Tongue (tissue), 3 donors: Measurements from ENCODE around the gene RPL9. TPM values are rescaled to one million over a fixed set of nuclear protein-coding genes. Genes with fewer than 3 reads are reported as not detected.
"Not testable (repeated sequence)": the region's sequence is repeated elsewhere in the genome, so short reads cannot be mapped to it uniquely, and the experiment has no call there.

Source experiments
- DNase-seq: peaks from one replicate; pipeline ENCODE4 v3.0.0-alpha.2; 2015
- small RNA-seq: library from RNA; depleted of rRNA; stranded (forward); fragments of <200 nt; gene quantifications from one replicate; pipeline ENCODE3, GENCODE V24; 2014; ENCODE audit warnings: low replicate concordance
- total RNA-seq: library from RNA; depleted of rRNA; stranded (reverse); fragments of >200 nt; gene quantifications from one replicate; pipeline ENCODE4 v1.2.3, GENCODE V29; 2014

The RPL9 gene
- total RNA-seq, 1 donor from 2014 or later: 3,031 TPM

DNA sequence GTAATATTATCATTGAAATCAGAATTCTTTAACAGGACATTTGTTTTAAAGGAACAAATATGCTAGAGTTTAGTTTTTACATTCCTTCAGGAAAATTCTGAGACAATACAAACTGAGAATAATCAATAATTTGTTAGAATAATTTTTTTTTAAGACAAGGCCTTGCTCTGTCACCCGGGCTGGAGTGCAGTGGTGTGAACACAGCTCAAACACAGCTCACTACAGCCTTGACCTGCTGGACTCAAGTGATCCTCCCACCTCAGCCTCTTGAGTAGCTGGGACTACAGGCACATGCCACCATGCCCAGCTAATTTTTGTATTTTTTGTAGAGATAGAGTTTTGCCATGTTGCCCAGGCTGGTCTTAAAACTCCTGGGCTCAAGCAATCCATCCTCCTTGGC lies 33.4 kb downstream of the RPL9 start:
- not testable (repeated sequence) for DNase-seq

DNA sequence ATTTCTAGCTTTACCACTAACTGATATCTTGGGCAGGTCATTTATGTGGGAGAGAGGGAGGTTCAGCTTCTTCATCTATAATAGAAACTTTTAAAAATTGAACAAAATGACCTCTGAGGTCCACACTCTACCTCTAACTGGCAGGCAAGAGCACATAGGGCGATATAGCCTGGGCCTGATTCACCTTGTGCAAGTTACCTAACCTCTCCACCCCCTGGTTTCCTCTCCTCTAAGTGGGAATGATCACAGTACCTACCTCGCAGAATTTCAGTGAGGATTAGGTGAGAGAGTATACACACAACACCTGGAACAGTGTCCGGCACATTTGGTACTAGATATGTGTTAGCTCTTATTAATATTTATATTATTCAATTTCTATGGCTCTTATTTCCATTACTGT lies 36.5 kb downstream of the RPL9 start:
- DNase-seq: no peak

GRCh38 chr4:39415678-39416283 lies 42.9 kb downstream of the RPL9 start:
- DNase-seq: no peak

DNA sequence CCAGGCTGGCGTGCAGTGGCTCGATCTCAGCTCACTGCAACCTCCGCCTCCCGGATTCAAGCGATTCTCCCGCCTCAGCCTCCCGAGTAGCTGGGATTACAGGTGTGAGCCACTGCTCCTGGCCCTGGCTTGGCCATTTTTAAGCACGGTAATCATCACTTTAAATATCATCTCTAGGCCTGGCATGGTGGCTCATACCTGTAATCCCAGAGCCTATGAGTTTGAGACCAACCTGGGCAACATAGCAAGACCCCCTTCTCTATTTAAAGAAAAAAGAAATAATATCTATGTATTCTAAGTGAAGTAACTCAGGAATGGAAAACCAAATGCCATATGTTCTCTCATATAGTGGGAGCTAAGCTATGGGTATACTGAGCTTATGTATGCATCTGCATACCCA lies 47.2 kb downstream of the RPL9 start:
- not testable (repeated sequence) for DNase-seq

DNA sequence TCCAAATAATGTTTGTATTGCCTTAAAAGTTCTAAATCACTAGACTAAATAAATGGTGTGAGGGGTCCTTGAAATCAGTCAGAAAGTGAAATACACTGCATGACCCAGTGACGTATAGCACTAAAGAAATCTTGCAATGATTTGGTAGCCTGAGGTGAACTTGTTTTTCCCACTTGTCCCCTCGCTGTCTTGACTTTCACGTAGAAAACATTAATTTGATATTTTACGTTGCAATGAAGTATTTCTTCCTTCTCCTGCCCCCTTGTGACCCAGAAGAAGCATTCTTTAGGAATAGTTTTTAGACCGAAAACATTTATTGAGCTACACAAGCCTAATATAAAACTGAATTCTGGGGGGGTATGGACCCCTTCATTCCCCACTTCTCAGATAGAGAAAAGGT lies 48.3 kb downstream of the RPL9 start:
- DNase-seq: no peak

DNA sequence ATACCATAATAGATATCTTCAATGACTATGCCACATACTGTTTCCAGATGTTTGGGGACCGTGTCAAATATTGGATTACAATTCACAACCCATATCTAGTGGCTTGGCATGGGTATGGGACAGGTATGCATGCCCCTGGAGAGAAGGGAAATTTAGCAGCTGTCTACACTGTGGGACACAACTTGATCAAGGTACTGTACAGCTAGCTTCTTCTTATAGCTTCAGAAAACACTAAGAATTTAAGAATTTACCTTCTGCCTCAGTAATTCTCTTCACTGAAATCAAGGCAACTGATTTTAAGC lies 51.2 kb downstream of the RPL9 start:
- no peak for DNase-seq

DNA sequence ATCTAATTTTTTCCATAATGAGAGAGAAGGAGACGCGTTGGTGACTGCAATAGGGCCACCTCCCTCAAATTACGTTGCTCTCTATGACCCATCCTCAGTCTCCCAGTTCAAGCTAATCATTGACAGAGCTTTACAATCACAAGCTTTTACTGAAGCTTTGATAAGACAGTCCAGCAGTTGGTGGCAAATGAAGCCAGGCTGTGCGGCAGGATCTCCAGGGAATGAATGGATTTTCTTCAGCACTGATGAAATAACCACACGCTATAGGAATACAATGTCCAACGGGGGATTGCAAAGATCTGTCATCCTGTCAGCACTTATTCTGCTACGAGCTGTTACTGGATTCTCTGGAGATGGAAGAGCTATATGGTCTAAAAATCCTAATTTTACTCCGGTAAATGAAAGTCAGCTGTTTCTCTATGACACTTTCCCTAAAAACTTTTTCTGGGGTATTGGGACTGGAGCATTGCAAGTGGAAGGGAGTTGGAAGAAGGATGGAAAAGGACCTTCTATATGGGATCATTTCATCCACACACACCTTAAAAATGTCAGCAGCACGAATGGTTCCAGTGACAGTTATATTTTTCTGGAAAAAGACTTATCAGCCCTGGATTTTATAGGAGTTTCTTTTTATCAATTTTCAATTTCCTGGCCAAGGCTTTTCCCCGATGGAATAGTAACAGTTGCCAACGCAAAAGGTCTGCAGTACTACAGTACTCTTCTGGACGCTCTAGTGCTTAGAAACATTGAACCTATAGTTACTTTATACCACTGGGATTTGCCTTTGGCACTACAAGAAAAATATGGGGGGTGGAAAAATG lies 51.7 kb downstream of the RPL9 start, which contains the start of gene KLB:
Gene KLB, plus strand, starts transcription at position 168 of the 821 bp plus-strand sequence. Its CDS starts 20 bp downstream, at position 188.
- DNase-seq: no peak

Small RNA genes within 50 kb of the gene (small RNA-seq; reads per million reads assigned to genes)
- gene MIR5591 (not detected), gene RF00019 (not detected)

Other genes starting within 250 kb of the RPL9 start
- 43.4 TPM for gene RFC1, start 92.6 kb downstream of the RPL9 start, total RNA-seq
- gene KLB, start 52.0 kb downstream of the RPL9 start, total RNA-seq: not detected
- 20.1 TPM for gene LIAS, start 134 bp upstream of the RPL9 start, total RNA-seq
- gene UGDH, start 68.5 kb upstream of the RPL9 start, total RNA-seq: 58.1 TPM
- gene SMIM14, start 179.9 kb upstream of the RPL9 start, total RNA-seq: 18.4 TPM
- 29.7 TPM for gene UBE2K, start 239.2 kb upstream of the RPL9 start, total RNA-seq